HepG2 (cell line): ENCODE data around the gene DMXL1. TPM values are rescaled to one million over a fixed set of nuclear protein-coding genes. Genes with fewer than 3 reads are reported as not detected.

ENCODE experiments used
- FOXA1 ChIP-seq, 2 experiments: fragments of 450-650 bp in 1 of 2; sonication (generic) in 1 of 2; formaldehyde crosslinking in 1 of 2; IDR thresholded peaks; 2 replicates each; pipeline versions ENCODE4 v1.4.0 to v1.6.1; 2016 to 2020; ENCODE audit warnings: missing genetic modification reagents in 1 of 2
- FOXC1 ChIP-seq: sonication (generic); formaldehyde crosslinking; IDR thresholded peaks from 2 replicates; pipeline ENCODE4 v1.8.0; 2022; ENCODE audit warnings: mild to moderate bottlenecking, missing genetic modification reagents, borderline replicate concordance
- GABPB1 ChIP-seq: IDR thresholded peaks from 2 replicates; pipeline ENCODE4 v1.6.1; 2016; ENCODE audit warnings: mild to moderate bottlenecking, missing genetic modification reagents, moderate library complexity, missing compliant biosample characterization
- GTF3A ChIP-seq: sonication (generic); formaldehyde crosslinking; conservative IDR thresholded peaks from 2 replicates; pipeline ENCODE4 v1.4.0; 2020; ENCODE audit warnings: mild to moderate bottlenecking, missing genetic modification reagents
- HOXA3 ChIP-seq: sonication (generic); formaldehyde crosslinking; IDR thresholded peaks from 2 replicates; pipeline ENCODE4 v1.5.0; 2020; ENCODE audit warnings: missing genetic modification reagents
- NCOA2 ChIP-seq: sonication (generic); formaldehyde crosslinking; IDR thresholded peaks from 2 replicates; pipeline ENCODE4 v1.8.0; 2022; ENCODE audit warnings: inconsistent platforms
- SRY ChIP-seq: sonication (generic); formaldehyde crosslinking; IDR thresholded peaks from 2 replicates; pipeline ENCODE4 v1.8.0; 2022; ENCODE audit warnings: mild to moderate bottlenecking, missing genetic modification reagents
- YEATS2 ChIP-seq: sonication (generic); formaldehyde crosslinking; IDR thresholded peaks from 2 replicates; pipeline ENCODE4 v1.4.0; 2020; ENCODE audit warnings: missing genetic modification reagents, borderline replicate concordance
- ZC3H4 ChIP-seq: sonication (generic); formaldehyde crosslinking; IDR thresholded peaks from 2 replicates; pipeline ENCODE4 v1.4.0; 2020; ENCODE audit warnings: missing genetic modification reagents, borderline replicate concordance
- ZFP82 ChIP-seq: sonication (generic); formaldehyde crosslinking; IDR thresholded peaks from 2 replicates; pipeline ENCODE4 v1.5.1; 2020; ENCODE audit warnings: mild to moderate bottlenecking, missing genetic modification reagents, borderline replicate concordance
- ZKSCAN8 ChIP-seq: IDR thresholded peaks from 2 replicates; pipeline ENCODE4 v1.6.1; 2016; ENCODE audit warnings: borderline replicate concordance, missing genetic modification reagents, missing compliant biosample characterization
- ZMYM3 ChIP-seq: sonication (generic); formaldehyde crosslinking; IDR thresholded peaks from 2 replicates; pipeline ENCODE4 v1.5.1; 2020; ENCODE audit warnings: mild to moderate bottlenecking, missing genetic modification reagents
- ZNF460 ChIP-seq: sonication (generic); formaldehyde crosslinking; IDR thresholded peaks from 2 replicates; pipeline ENCODE4 v1.5.1; 2020; ENCODE audit warnings: missing genetic modification reagents, mild to moderate bottlenecking, borderline replicate concordance
- ZNF816 ChIP-seq: sonication (generic); formaldehyde crosslinking; IDR thresholded peaks from 2 replicates; pipeline ENCODE4 v1.8.0; 2022; ENCODE audit warnings: missing genetic modification reagents, mild to moderate bottlenecking, borderline replicate concordance
- polyA plus RNA-seq, 8 experiments: library from polyadenylated mRNA; depleted of rRNA in 3 of 8; stranded (reverse) in 7 of 8; unstranded in 1 of 8; fragments of >200 nt; fragmentation: Illumina TruSeq in 4 of 8; extraction: Trizol in 4 of 8; gene quantifications; 2 replicates each; pipeline versions ENCODE4 v1.2.1 to v1.2.3, GENCODE V29; 2011 to 2016; ENCODE audit warnings: low read depth in 4 of 8, missing spikeins in 1 of 8, mixed read lengths in 1 of 8; ENCODE audit not compliant: insufficient read depth in 1 of 8
- total RNA-seq, 5 experiments: library from RNA; depleted of rRNA; stranded (reverse); fragments of >200 nt; fragmentation: Illumina TruSeq; extraction: Trizol; gene quantifications; 2 replicates each; pipeline ENCODE4 v1.2.3, GENCODE V29; 2016; ENCODE audit warnings: low read depth in 1 of 5
- TF ChIP-seq, protein P1 (sequence below): sonication (generic); formaldehyde crosslinking; IDR thresholded peaks from 2 replicates; pipeline ENCODE4 v1.4.0; 2020; ENCODE audit warnings: missing genetic modification reagents
- TF ChIP-seq, protein P2 (sequence below), 2 experiments: fragments of 450-650 bp in 1 of 2; sonication (generic) in 1 of 2; formaldehyde crosslinking; IDR thresholded peaks; 2 replicates each; pipeline versions ENCODE4 v1.5.0 to v1.8.0; 2020 to 2022; ENCODE audit warnings: mild to moderate bottlenecking in 1 of 2, missing genetic modification reagents in 1 of 2
- TF ChIP-seq, protein P3 (sequence below): sonication (generic); formaldehyde crosslinking; IDR thresholded peaks from 2 replicates; pipeline ENCODE4 v1.8.0; 2022; ENCODE audit warnings: mild to moderate bottlenecking, missing genetic modification reagents
- TF ChIP-seq, protein P4 (sequence below): IDR thresholded peaks from 2 replicates; pipeline ENCODE4 v1.4.0; 2020; ENCODE audit warnings: mild to moderate bottlenecking, missing genetic modification reagents
- TF ChIP-seq, protein P5 (sequence below): sonication (generic); formaldehyde crosslinking; IDR thresholded peaks from 2 replicates; pipeline ENCODE4 v1.8.0; 2022; ENCODE audit warnings: missing genetic modification reagents, low read depth, mild to moderate bottlenecking, borderline replicate concordance

The DMXL1 gene
- total and polyA plus RNA-seq, 2 of the 13 experiments (the other 11 are each of a cell fraction or from before 2014, with no cell fraction given): 6.9 to 18.6 TPM

DNA sequence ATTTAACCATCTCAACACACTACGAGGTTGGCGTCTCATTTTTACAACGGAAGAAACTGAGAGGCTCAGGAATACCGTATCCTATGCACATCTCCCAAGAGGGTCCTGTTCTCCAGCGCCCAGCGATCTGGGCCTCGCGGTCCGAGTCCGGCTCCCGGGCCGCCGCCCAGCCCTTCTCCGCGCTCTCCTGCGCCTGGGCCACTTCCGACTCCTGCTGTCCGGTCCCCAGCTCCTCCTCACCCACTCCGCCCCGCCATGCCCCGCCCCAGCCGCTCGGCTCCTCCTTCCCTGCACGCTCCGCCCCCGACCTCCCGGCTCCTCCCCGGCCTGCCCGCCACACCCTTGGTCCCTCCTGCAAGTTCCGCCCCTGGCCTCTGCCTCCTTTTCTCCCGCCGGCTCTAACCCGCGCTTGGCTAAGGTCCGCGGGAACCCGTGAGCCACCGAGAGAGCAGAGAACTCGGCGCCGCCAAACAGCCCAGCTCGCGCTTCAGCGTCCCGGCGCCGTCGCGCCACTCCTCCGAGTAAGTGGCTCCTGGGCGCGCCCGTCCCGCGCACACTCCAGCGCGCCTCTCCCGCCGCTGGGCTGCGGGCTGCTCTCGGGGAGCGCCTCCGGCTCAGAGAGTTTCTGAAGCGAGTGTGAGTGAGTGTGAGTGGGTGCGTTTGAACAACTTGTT, 197.6 kb downstream of the DMXL1 start (continued):
- TF ChIP-seq, protein P1, sequence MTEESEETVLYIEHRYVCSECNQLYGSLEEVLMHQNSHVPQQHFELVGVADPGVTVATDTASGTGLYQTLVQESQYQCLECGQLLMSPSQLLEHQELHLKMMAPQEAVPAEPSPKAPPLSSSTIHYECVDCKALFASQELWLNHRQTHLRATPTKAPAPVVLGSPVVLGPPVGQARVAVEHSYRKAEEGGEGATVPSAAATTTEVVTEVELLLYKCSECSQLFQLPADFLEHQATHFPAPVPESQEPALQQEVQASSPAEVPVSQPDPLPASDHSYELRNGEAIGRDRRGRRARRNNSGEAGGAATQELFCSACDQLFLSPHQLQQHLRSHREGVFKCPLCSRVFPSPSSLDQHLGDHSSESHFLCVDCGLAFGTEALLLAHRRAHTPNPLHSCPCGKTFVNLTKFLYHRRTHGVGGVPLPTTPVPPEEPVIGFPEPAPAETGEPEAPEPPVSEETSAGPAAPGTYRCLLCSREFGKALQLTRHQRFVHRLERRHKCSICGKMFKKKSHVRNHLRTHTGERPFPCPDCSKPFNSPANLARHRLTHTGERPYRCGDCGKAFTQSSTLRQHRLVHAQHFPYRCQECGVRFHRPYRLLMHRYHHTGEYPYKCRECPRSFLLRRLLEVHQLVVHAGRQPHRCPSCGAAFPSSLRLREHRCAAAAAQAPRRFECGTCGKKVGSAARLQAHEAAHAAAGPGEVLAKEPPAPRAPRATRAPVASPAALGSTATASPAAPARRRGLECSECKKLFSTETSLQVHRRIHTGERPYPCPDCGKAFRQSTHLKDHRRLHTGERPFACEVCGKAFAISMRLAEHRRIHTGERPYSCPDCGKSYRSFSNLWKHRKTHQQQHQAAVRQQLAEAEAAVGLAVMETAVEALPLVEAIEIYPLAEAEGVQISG: peak; percentile 56
- TF ChIP-seq NCOA2 (CRISPR knock-in tag) (no peak), YEATS2 (CRISPR knock-in tag) (peak; percentile 87), GTF3A (CRISPR knock-in tag) (no peak), ZMYM3 (CRISPR knock-in tag) (no peak), FOXC1 (peak; percentile 71; the same call in 1 of the 2 replicates), FOXA1 (IDR thresholded peaks at IDR 0.05) (no peak), FOXA1 (CRISPR knock-in tag; IDR thresholded peaks at IDR 0.05) (peak; percentile 4; the same call in 1 of the 2 replicates), ZC3H4 (CRISPR knock-in tag) (no peak), ZNF816 (peak; percentile 79; the same call in 1 of the 2 replicates), ZNF460 (CRISPR knock-in tag) (no peak; the same call in 1 of the 2 replicates), ZKSCAN8 (CRISPR knock-in tag) (peak; percentile 56; the same call in 1 of the 2 replicates), SRY (CRISPR knock-in tag) (no peak), ZFP82 (CRISPR knock-in tag) (0 out of 2 replicates have a peak, but pooled peaks have one; percentile 40), HOXA3 (no peak; the same call in 1 of the 2 replicates), GABPB1 (peak; percentile 85)
- TF ChIP-seq, protein P2, sequence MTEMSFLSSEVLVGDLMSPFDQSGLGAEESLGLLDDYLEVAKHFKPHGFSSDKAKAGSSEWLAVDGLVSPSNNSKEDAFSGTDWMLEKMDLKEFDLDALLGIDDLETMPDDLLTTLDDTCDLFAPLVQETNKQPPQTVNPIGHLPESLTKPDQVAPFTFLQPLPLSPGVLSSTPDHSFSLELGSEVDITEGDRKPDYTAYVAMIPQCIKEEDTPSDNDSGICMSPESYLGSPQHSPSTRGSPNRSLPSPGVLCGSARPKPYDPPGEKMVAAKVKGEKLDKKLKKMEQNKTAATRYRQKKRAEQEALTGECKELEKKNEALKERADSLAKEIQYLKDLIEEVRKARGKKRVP (CRISPR knock-in tag; IDR thresholded peaks at IDR 0.05): peak in 1 of 2 experiments; percentile 64; a peak in 2 of 4 replicates
- TF ChIP-seq, protein P3, sequence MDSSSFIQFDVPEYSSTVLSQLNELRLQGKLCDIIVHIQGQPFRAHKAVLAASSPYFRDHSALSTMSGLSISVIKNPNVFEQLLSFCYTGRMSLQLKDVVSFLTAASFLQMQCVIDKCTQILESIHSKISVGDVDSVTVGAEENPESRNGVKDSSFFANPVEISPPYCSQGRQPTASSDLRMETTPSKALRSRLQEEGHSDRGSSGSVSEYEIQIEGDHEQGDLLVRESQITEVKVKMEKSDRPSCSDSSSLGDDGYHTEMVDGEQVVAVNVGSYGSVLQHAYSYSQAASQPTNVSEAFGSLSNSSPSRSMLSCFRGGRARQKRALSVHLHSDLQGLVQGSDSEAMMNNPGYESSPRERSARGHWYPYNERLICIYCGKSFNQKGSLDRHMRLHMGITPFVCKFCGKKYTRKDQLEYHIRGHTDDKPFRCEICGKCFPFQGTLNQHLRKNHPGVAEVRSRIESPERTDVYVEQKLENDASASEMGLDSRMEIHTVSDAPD (CRISPR knock-in tag): 0 out of 2 replicates have a peak, but pooled peaks have one; percentile 13
- TF ChIP-seq, protein P4, sequence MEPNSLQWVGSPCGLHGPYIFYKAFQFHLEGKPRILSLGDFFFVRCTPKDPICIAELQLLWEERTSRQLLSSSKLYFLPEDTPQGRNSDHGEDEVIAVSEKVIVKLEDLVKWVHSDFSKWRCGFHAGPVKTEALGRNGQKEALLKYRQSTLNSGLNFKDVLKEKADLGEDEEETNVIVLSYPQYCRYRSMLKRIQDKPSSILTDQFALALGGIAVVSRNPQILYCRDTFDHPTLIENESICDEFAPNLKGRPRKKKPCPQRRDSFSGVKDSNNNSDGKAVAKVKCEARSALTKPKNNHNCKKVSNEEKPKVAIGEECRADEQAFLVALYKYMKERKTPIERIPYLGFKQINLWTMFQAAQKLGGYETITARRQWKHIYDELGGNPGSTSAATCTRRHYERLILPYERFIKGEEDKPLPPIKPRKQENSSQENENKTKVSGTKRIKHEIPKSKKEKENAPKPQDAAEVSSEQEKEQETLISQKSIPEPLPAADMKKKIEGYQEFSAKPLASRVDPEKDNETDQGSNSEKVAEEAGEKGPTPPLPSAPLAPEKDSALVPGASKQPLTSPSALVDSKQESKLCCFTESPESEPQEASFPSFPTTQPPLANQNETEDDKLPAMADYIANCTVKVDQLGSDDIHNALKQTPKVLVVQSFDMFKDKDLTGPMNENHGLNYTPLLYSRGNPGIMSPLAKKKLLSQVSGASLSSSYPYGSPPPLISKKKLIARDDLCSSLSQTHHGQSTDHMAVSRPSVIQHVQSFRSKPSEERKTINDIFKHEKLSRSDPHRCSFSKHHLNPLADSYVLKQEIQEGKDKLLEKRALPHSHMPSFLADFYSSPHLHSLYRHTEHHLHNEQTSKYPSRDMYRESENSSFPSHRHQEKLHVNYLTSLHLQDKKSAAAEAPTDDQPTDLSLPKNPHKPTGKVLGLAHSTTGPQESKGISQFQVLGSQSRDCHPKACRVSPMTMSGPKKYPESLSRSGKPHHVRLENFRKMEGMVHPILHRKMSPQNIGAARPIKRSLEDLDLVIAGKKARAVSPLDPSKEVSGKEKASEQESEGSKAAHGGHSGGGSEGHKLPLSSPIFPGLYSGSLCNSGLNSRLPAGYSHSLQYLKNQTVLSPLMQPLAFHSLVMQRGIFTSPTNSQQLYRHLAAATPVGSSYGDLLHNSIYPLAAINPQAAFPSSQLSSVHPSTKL: peak; percentile 53; the same call in 1 of the 2 replicates
- TF ChIP-seq, protein P5, sequence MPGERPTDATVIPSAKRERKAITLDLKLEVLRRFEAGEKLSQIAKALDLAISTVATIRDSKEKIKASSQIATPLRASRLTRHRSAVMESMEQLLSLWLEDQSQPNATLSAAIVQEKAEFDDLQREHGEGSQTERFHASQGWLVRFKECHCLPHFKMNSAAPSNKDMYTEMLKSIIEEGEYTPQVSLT (CRISPR knock-in tag): no peak
